H1 (cell line): Measurements from ENCODE around the gene BRS3. TPM values are rescaled to one million over a fixed set of nuclear protein-coding genes. Genes with fewer than 3 reads are reported as not detected.

ENCODE experiments used
- CTCF ChIA-PET: fragments of 300-600 bp; sonication (Branson Sonifier 250); formaldehyde crosslinking; loops from one replicate; lab custom pipeline; 2021; ENCODE audit not compliant: partially characterized antibody; lab: Charles Lee
- POLR2A ChIA-PET: fragments of 300-600 bp; sonication (Branson Sonifier 250); formaldehyde crosslinking; loops from one replicate; lab custom pipeline; 2021; ENCODE audit warnings: inconsistent platforms; ENCODE audit not compliant: partially characterized antibody; lab: Charles Lee
- DNase-seq, 2 experiments: peaks; one replicate each; pipeline versions ENCODE4 v3.0.0 to v3.0.0-alpha.2; 2010 to 2022; ENCODE audit warnings: low spot score in 2 of 2, low read depth in 1 of 2, mixed read lengths in 1 of 2
- FAIRE-seq: peaks from 2 replicates; lab custom pipeline; 2011; peaks lifted over from hg19 to GRCh38; lab: Jason Lieb, UNC
- H2AFZ ChIP-seq: 2 replicates; pipeline ENCODE4 v1.8.1; 2012; ENCODE audit warnings: low read length, inconsistent platforms
- H2AK5ac ChIP-seq: 2 replicates; pipeline ENCODE4 v1.6.1; 2013; ENCODE audit warnings: low read depth, low read length
- H2BK120ac ChIP-seq: replicated peaks from 2 replicates; pipeline ENCODE3; 2013; ENCODE audit warnings: low read depth, low read length, inconsistent platforms
- H2BK12ac ChIP-seq: 2 replicates; pipeline ENCODE4 v1.6.1; 2013; ENCODE audit warnings: low read depth, low read length
- H2BK15ac ChIP-seq: 2 replicates; pipeline ENCODE4 v1.6.1; 2013; ENCODE audit warnings: low read length
- H2BK20ac ChIP-seq: 2 replicates; pipeline ENCODE4 v1.6.1; 2013; ENCODE audit warnings: low read length
- H2BK5ac ChIP-seq: 2 replicates; pipeline ENCODE4 v1.6.1; 2013; ENCODE audit warnings: low read depth, low read length
- H3K14ac ChIP-seq: 2 replicates; pipeline ENCODE4 v1.6.1; 2013; ENCODE audit warnings: inconsistent platforms; ENCODE audit not compliant: insufficient read length
- H3K18ac ChIP-seq: 2 replicates; pipeline ENCODE4 v1.6.1; 2013; ENCODE audit warnings: low read length; ENCODE audit errors: extremely low read depth
- H3K23ac ChIP-seq: 2 replicates; pipeline ENCODE4 v1.6.1; 2013; ENCODE audit warnings: inconsistent platforms; ENCODE audit not compliant: insufficient read length
- H3K23me2 ChIP-seq: 2 replicates; pipeline ENCODE4 v1.6.1; 2013; ENCODE audit warnings: low read depth, low read length
- H3K27ac ChIP-seq: 2 replicates; pipeline ENCODE4 v1.6.1; 2011; ENCODE audit warnings: low read depth, low read length, inconsistent platforms
- H3K27me3 ChIP-seq, 4 experiments: replicated peaks in 1 of 4; 1 replicate in 1 of 4; 2 replicates in 3 of 4; pipeline versions ENCODE4 v1.6.1 to v1.8.1; 2011 to 2013; ENCODE audit warnings: low read length in 3 of 4, mild to moderate bottlenecking in 3 of 4, inconsistent platforms in 2 of 4, mixed read lengths in 2 of 4, moderate library complexity in 1 of 4; ENCODE audit not compliant: control insufficient read depth in 3 of 4, insufficient read depth in 3 of 4; ENCODE audit errors: extremely low read depth in 1 of 4
- H3K36me3 ChIP-seq, 4 experiments: 2 replicates each; pipeline versions ENCODE4 v1.6.1 to v1.8.1; 2011 to 2013; ENCODE audit warnings: mild to moderate bottlenecking in 4 of 4, low read length in 3 of 4, moderate library complexity in 2 of 4, control low read depth in 1 of 4, inconsistent platforms in 1 of 4; ENCODE audit not compliant: insufficient read depth in 4 of 4, control insufficient read depth in 2 of 4
- H3K4ac ChIP-seq: replicated peaks from 2 replicates; pipeline ENCODE3; 2013; ENCODE audit warnings: low read length, low read depth, mixed read lengths, inconsistent platforms; ENCODE audit not compliant: insufficient read length
- H3K4me1 ChIP-seq, 4 experiments: replicated peaks in 1 of 4; 1 replicate in 1 of 4; 2 replicates in 3 of 4; pipeline versions ENCODE4 v1.6.1 to v1.8.1; 2011 to 2013; ENCODE audit warnings: low read length in 3 of 4, inconsistent platforms in 2 of 4, mixed read lengths in 1 of 4; ENCODE audit not compliant: insufficient read depth in 4 of 4, control insufficient read depth in 3 of 4
- H3K4me2 ChIP-seq, 2 experiments: 2 replicates each; pipeline versions ENCODE4 v1.6.1 to v1.8.1; 2011 to 2013; ENCODE audit warnings: low read depth in 2 of 2, low read length in 2 of 2, control low read depth in 1 of 2, inconsistent platforms in 1 of 2, mild to moderate bottlenecking in 1 of 2; ENCODE audit not compliant: insufficient read depth in 1 of 2
- H3K4me3 ChIP-seq, 4 experiments: fragments of 200-600, 300-600 bp in 1 of 4; sonication (generic), shearing (Covaris generic), sonication (Bioruptor Twin) in 1 of 4; 2 replicates each; pipeline versions ENCODE4 v1.5.1 to v1.8.1; 2011 to 2016; ENCODE audit warnings: low read length in 4 of 4, low read depth in 3 of 4, control low read depth in 2 of 4, inconsistent platforms in 2 of 4, mild to moderate bottlenecking in 2 of 4, mixed read lengths in 1 of 4, moderate library complexity in 1 of 4; ENCODE audit not compliant: insufficient read depth in 2 of 4; ENCODE audit errors: extremely low read depth in 1 of 4
- H3K56ac ChIP-seq: replicated peaks from 2 replicates; pipeline ENCODE3; 2013; ENCODE audit warnings: low read depth, mild to moderate bottlenecking, mixed read lengths, low read length, inconsistent platforms; ENCODE audit not compliant: insufficient read length
- H3K79me1 ChIP-seq: 2 replicates; pipeline ENCODE4 v1.6.1; 2013; ENCODE audit warnings: low read depth, low read length, control low read depth
- H3K79me2 ChIP-seq, 2 experiments: 2 replicates each; pipeline versions ENCODE4 v1.6.1 to v1.8.1; 2012 to 2013; ENCODE audit warnings: low read length in 2 of 2, mild to moderate bottlenecking in 2 of 2, inconsistent platforms in 1 of 2; ENCODE audit not compliant: insufficient read depth in 2 of 2, control insufficient read depth in 1 of 2
- H3K9ac ChIP-seq, 4 experiments: replicated peaks in 1 of 4; 1 replicate in 1 of 4; 2 replicates in 3 of 4; pipeline versions ENCODE4 v1.6.1 to v1.8.1; 2011 to 2013; ENCODE audit warnings: low read depth in 3 of 4, low read length in 3 of 4, control low read depth in 2 of 4, mild to moderate bottlenecking in 2 of 4, moderate library complexity in 2 of 4, inconsistent platforms in 1 of 4; ENCODE audit errors: extremely low read depth in 1 of 4
- H3K9me3 ChIP-seq, 2 experiments: 2 replicates each; pipeline versions ENCODE4 v1.6.1 to v1.8.1; 2012 to 2013; ENCODE audit warnings: mild to moderate bottlenecking in 2 of 2, moderate library complexity in 2 of 2, control low read depth in 1 of 2, inconsistent platforms in 1 of 2, low read depth in 1 of 2, low read length in 1 of 2, mixed read lengths in 1 of 2; ENCODE audit not compliant: insufficient read depth in 2 of 2
- H4K20me1 ChIP-seq, 2 experiments: replicated peaks in 1 of 2; 2 replicates each; pipeline versions ENCODE3 to v1.8.1; 2011 to 2013; ENCODE audit warnings: inconsistent platforms in 2 of 2, low read length in 2 of 2, mild to moderate bottlenecking in 1 of 2; ENCODE audit not compliant: insufficient read depth in 2 of 2, control insufficient read depth in 1 of 2
- H4K5ac ChIP-seq: 2 replicates; pipeline ENCODE4 v1.6.1; 2013; ENCODE audit warnings: low read length, low read depth, mixed read lengths, inconsistent platforms; ENCODE audit not compliant: insufficient read length
- H4K8ac ChIP-seq: 2 replicates; pipeline ENCODE4 v1.8.0; 2013; ENCODE audit warnings: mild to moderate bottlenecking, moderate library complexity, low read length, inconsistent platforms; ENCODE audit not compliant: insufficient read depth; ENCODE audit errors: extremely low read depth
- H4K91ac ChIP-seq: replicated peaks from 2 replicates; pipeline ENCODE3; 2013; ENCODE audit warnings: low read length, mixed read lengths, inconsistent platforms; ENCODE audit not compliant: insufficient read length
- ASH2L ChIP-seq: fragments of 200-600, 300-600 bp; sonication (generic); IDR thresholded peaks from one replicate; pipeline ENCODE4 v1.7.1; 2017; ENCODE audit warnings: low read length
- BCL11A ChIP-seq, 2 experiments: IDR thresholded peaks; one replicate each; pipeline ENCODE4 v1.6.1; 2011; ENCODE audit warnings: low read depth in 2 of 2, low read length in 2 of 2, mild to moderate bottlenecking in 2 of 2
- CREB1 ChIP-seq: IDR thresholded peaks from 2 replicates; pipeline ENCODE4 v1.6.1; 2012; ENCODE audit warnings: inconsistent platforms
- EGR1 ChIP-seq: IDR thresholded peaks from 2 replicates; pipeline ENCODE4 v1.6.1; 2011; ENCODE audit warnings: low read depth, low read length, borderline replicate concordance
- GABPA ChIP-seq: IDR thresholded peaks from 2 replicates; pipeline ENCODE4 v1.6.1; 2011; ENCODE audit warnings: mild to moderate bottlenecking, low read length, moderate library complexity, borderline replicate concordance; ENCODE audit not compliant: insufficient read depth
- GTF2F1 ChIP-seq: IDR thresholded peaks from 2 replicates; pipeline ENCODE4 v1.6.1; 2012; ENCODE audit warnings: low read depth, low read length, improper control_type of control experiment, borderline replicate concordance
- MAFK ChIP-seq: IDR thresholded peaks from 2 replicates; pipeline ENCODE4 v1.6.1; 2012; ENCODE audit warnings: low read depth, mild to moderate bottlenecking, improper control_type of control experiment, low read length
- SIX5 ChIP-seq: IDR thresholded peaks from 2 replicates; pipeline ENCODE4 v1.6.1; 2011; ENCODE audit warnings: mild to moderate bottlenecking, low read depth, low read length
- TBP ChIP-seq: IDR thresholded peaks from 2 replicates; pipeline ENCODE4 v1.6.1; 2011; ENCODE audit warnings: low read depth, low read length, improper control_type of control experiment
- TCF12 ChIP-seq: IDR thresholded peaks from 2 replicates; pipeline ENCODE4 v1.6.1; 2011; ENCODE audit warnings: low read depth, mild to moderate bottlenecking, low read length
- TEAD4 ChIP-seq: IDR thresholded peaks from 2 replicates; pipeline ENCODE4 v1.6.1; 2012; ENCODE audit warnings: low read depth, low read length, inconsistent platforms, mixed read lengths
- WGBS, 2 experiments: shearing (Covaris generic) in 1 of 2; methylation state at CpG; one replicate each; pipeline versions ENCODE4 v1.1.6 to v1.1.7; 2013 to 2015; ENCODE audit warnings: low lambda C conversion rate in 2 of 2, mixed read lengths in 2 of 2, inconsistent platforms in 1 of 2, low coverage in 1 of 2, missing lambda C conversion rate in 1 of 2; ENCODE audit not compliant: insufficient replicate concordance in 2 of 2, insufficient coverage in 1 of 2, insufficient read length in 1 of 2; ENCODE audit errors: extremely low coverage in 1 of 2, missing lambda C conversion rate in 1 of 2; 5-methylcytosine and 5-hydroxymethylcytosine counted together
- polyA plus RNA-seq, 7 experiments: library from polyadenylated mRNA; depleted of rRNA in 3 of 7; stranded (reverse) in 5 of 7; unstranded in 2 of 7; fragments of >200 nt in 5 of 7; fragments of 200-250 nt in 2 of 7; gene quantifications; 1 replicate in 5 of 7; 2 replicates in 1 of 7; 4 replicates in 1 of 7; pipeline versions ENCODE4 v1.2.1 to v1.2.3, GENCODE V29; 2011 to 2013; ENCODE audit warnings: missing spikeins in 2 of 7, mixed read lengths in 2 of 7
- total RNA-seq: library from RNA; stranded (reverse); fragmentation: NEBNext Ultra II Directional; extraction: Animal tissue kit (Norgen Biotek cat#: 25700); gene quantifications from 2 replicates; pipeline ENCODE4 v1.2.1, GENCODE V29; 2021
- TF ChIP-seq, protein P1 (sequence below): IDR thresholded peaks from 2 replicates; pipeline ENCODE4 v1.6.1; 2012; ENCODE audit warnings: inconsistent platforms

Gene BRS3
- total and polyA plus RNA-seq, 2 of the 8 experiments (the other 6 are each of a cell fraction or from before 2014, with no cell fraction given) = not detected

GRCh38 chrX:136473663-136474062 is 14.1 kb upstream of the BRS3 start:
- Histone ChIP-seq H3K23me2 (no peaks in the 10 kb centered on the region), H4K5ac (no peak overlapping the region), H3K18ac (no peak overlapping the region), H3K9ac (no peak overlapping the region), H2BK15ac (no peak overlapping the region), H3K14ac (no peak overlapping the region), H4K20me1 (no peaks in the 10 kb centered on the region), H3K79me1 (no peaks in the 10 kb centered on the region), H3K9me3 (no peaks in the 10 kb centered on the region), H3K4ac (no peak overlapping the region), H2BK5ac (no peak overlapping the region), H3K27ac (no peak overlapping the region), H2AK5ac (no peak overlapping the region), H3K79me2 (no peaks in the 10 kb centered on the region), H2AFZ (no peak overlapping the region), H4K91ac (no peak overlapping the region), H4K8ac (no peak overlapping the region), H2BK20ac (no peak overlapping the region), H2BK12ac (no peak overlapping the region), H3K36me3 (no peaks in the 10 kb centered on the region), H3K56ac (no peak overlapping the region), H2BK120ac (no peak overlapping the region), H3K4me3 (no peak overlapping the region), H3K23ac (no peak overlapping the region), H3K4me2 (no peak overlapping the region), H3K27me3 (no peaks in the 10 kb centered on the region), H3K4me1 (no peaks in the 10 kb centered on the region)
- CTCF ChIA-PET = no interaction called here
- TF ChIP-seq ASH2L = no peak
- no peak for TF ChIP-seq BCL11A (IDR thresholded peaks at IDR 0.05; ENCODE audit: low read depth in 2 of 2, low read length in 2 of 2)
- TF ChIP-seq GABPA = no peak
- TF ChIP-seq TEAD4 = no peak
- TF ChIP-seq CREB1 = no peak
- no peak for TF ChIP-seq GTF2F1
- TF ChIP-seq EGR1 = no peak
- TF ChIP-seq, protein P1, sequence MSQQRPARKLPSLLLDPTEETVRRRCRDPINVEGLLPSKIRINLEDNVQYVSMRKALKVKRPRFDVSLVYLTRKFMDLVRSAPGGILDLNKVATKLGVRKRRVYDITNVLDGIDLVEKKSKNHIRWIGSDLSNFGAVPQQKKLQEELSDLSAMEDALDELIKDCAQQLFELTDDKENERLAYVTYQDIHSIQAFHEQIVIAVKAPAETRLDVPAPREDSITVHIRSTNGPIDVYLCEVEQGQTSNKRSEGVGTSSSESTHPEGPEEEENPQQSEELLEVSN = no peak
- no peak for TF ChIP-seq SIX5
- TF ChIP-seq MAFK = no peak
- TF ChIP-seq TCF12 = no peak
- no peak for TF ChIP-seq TBP
- 90% methylated on average over 3 of the region's 4 CpGs; no CpG with 5 or more reads in 1 of the 2 experiments for WGBS, 2 experiments
- POLR2A ChIA-PET = no interaction called here
- FAIRE-seq (no peak), DNase-seq (no peak)
